HepG2 (cell line): Measurements from ENCODE around the gene SV2A. TPM values are rescaled to one million over a fixed set of nuclear protein-coding genes. Genes with fewer than 3 reads are reported as not detected.

ENCODE experiments used
- CREB3 ChIP-seq: sonication (generic); formaldehyde crosslinking; IDR thresholded peaks from 2 replicates; pipeline ENCODE4 v1.5.0; 2020; ENCODE audit warnings: missing genetic modification reagents
- HOXA3 ChIP-seq: sonication (generic); formaldehyde crosslinking; IDR thresholded peaks from 2 replicates; pipeline ENCODE4 v1.5.0; 2020; ENCODE audit warnings: missing genetic modification reagents
- PRPF4 ChIP-seq: fragments of 200-400 bp; formaldehyde crosslinking; IDR thresholded peaks from 2 replicates; pipeline ENCODE4 v1.6.1; 2016; ENCODE audit warnings: low read length, low read depth; ENCODE audit not compliant: poor library complexity, severe bottlenecking
- TARDBP ChIP-seq: sonication (generic); formaldehyde crosslinking; IDR thresholded peaks from 2 replicates; pipeline ENCODE4 v1.8.0; 2022; ENCODE audit warnings: mild to moderate bottlenecking, missing genetic modification reagents
- TFE3 ChIP-seq: IDR thresholded peaks from 2 replicates; pipeline ENCODE4 v1.6.1; 2016
- ZNF609 ChIP-seq: sonication (generic); formaldehyde crosslinking; IDR thresholded peaks from 2 replicates; pipeline ENCODE4 v1.4.0; 2020; ENCODE audit warnings: mild to moderate bottlenecking, missing genetic modification reagents, borderline replicate concordance
- polyA plus RNA-seq, 8 experiments: library from polyadenylated mRNA; depleted of rRNA in 3 of 8; stranded (reverse) in 7 of 8; unstranded in 1 of 8; fragments of >200 nt; fragmentation: Illumina TruSeq in 4 of 8; extraction: Trizol in 4 of 8; gene quantifications; 2 replicates each; pipeline versions ENCODE4 v1.2.1 to v1.2.3, GENCODE V29; 2011 to 2016; ENCODE audit warnings: low read depth in 4 of 8, missing spikeins in 1 of 8, mixed read lengths in 1 of 8; ENCODE audit not compliant: insufficient read depth in 1 of 8
- total RNA-seq, 5 experiments: library from RNA; depleted of rRNA; stranded (reverse); fragments of >200 nt; fragmentation: Illumina TruSeq; extraction: Trizol; gene quantifications; 2 replicates each; pipeline ENCODE4 v1.2.3, GENCODE V29; 2016; ENCODE audit warnings: low read depth in 1 of 5

The SV2A gene
- total and polyA plus RNA-seq, 2 of the 13 experiments (the other 11 are each of a cell fraction or from before 2014, with no cell fraction given), result 0.84 to 1.9 TPM

GRCh38 chr1:149915429-149916192 is 2.0 kb downstream of the SV2A start (continued):
- TF ChIP-seq ZNF609, result no peak
- TF ChIP-seq PRPF4, result no peak
- TF ChIP-seq TARDBP (CRISPR knock-in tag), result no peak
- no peak for TF ChIP-seq TFE3 (CRISPR knock-in tag)
- TF ChIP-seq CREB3, result no peak
- no peak for TF ChIP-seq HOXA3 (CRISPR knock-in tag)
- TF ChIP-seq, all 625 proteins: peak for 0
